Hippocampal formation (tissue), 2 donors: ENCODE data around the gene F11.
A peak's percentile ranks its signal among the peaks of the same experiment; 100 is the strongest.
"Not testable (repeated sequence)": the region's sequence is repeated elsewhere in the genome, so short reads cannot be mapped to it uniquely, and the experiment has no call there.

Source experiments
- DNase-seq, 2 donors: peaks; one replicate each; lab custom pipeline; 2025; lab: John Stamatoyannopoulos, UW

The F11 gene

DNA sequence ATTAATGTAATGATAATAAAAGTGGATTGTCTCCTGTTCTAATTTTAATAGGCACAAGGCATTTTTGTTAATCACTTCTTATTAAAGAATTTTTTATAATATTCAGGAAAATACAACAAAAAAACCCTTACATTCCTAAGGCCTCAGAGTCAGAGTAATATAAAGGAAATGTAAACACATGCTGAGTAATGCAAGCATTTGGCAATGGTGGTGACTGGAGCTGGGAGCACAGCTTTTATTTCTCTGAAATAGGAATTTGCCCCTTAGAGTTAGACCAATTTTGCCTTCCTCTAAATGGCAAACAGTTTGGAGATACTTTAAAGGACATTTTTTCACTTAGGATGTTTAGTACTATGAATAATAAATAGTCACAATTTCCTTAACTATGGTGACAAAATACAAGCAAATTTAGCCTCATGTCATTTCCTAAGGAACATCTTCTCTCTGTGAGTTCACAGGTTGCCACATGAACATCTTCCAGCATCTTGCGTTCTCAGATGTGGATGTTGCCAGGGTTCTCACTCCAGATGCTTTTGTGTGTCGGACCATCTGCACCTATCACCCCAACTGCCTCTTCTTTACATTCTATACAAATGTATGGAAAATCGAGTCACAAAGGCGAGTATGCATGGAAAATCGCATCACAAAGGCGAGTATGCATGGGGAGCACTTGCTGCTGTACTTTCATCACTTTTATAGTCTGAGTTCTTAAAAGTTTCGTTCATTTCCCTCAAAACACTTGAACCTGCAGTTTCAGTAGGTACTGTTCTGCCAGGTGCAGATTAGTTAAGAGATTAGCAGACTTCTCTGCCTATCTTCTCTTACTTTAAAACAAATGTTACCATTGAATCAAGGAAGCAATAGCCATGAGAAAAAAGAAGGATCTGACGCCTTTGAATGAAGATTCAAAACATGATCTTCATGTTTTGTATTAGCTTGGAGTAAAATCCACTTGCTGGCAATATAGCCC, 15.9 kb upstream of the F11 start:
- DNase-seq, result no peak

DNA sequence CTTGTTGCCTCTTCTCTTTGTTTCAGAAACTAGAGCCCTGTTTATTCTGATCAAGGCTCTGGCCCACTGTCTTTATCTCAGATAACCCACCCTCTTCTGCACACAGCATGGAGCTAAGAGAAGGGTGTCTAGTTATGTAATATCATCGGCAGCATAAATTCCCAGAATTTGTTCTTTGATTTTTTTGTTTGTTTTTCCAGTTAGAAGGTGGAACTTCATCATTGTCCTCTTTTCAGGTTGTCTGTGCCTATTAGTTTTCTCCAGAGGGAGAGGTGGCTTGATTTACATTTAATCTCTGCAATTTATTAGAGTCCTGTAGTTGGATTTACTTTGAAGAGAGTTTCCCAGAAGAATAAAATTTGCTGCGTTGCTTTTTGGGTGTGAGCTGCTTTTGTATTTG, 15.2 kb upstream of the F11 start:
- DNase-seq, result no peak

DNA sequence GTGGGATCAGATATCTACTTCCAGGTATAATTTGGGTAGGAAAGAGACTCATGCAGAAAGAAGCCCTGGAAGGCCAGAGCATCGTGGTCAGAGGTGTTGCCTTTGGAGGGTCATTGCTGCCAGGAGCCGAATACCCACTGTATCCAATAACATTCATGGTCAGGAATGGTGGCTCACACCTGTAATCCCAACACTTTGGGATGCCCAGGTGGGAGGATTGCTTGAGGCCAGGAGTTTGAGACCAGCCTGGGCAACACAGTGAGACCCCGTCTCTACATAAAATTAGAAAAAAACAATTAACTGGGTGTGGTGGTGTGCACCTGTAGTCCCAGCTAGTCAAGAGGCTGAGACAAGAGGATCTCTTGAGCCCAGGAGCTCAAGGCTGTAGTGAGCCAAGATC, 10.9 kb upstream of the F11 start:
- no peak for DNase-seq

DNA sequence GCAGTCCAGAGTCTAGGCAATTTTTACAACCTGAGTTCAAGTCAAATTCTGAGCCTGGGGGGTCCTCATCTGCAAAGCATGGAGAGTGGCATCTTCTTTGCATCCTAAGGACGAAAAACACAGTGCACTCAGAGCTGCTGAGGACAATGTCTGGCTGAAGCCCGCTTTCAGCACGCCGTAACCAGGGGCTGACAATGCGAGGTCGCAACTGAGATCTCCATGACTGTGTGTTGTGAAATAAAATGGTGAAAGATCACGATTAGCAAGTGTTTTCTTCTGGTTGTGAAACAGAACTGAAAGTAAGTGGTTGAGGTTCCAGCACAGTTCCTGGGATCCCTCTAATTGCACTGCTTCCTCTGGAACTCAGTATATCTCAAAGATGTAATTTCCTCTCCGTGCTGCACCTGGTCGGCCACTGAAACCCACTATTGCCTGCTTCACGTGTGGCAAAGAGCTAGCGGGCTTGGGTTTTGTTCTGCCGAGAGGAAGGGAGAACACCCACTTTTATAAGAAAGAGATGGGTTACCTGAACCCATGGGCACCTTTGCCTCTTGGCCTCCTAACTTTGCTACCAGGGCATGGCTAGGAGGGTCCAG, 7.7 kb upstream of the F11 start:
- no peak for DNase-seq

DNA sequence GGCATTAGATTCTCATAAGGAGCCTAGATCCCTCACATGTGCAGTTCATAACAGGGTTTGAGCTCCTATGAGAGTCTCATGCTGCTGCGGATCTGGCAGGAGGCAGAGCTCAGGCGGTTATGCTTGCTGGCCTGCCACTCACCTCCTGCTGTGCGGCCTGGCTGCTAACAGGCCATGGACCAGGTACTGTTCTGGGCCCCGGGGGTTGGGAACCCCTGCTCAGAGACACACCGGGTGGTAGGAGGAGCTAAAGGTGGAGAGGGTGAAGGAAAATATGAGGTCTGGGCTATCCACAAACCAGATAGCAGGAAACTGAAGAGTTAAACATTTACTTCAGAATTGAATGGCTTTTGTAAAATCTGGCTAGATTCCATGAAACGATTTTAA, 5.9 kb upstream of the F11 start:
- DNase-seq, result no peak

DNA sequence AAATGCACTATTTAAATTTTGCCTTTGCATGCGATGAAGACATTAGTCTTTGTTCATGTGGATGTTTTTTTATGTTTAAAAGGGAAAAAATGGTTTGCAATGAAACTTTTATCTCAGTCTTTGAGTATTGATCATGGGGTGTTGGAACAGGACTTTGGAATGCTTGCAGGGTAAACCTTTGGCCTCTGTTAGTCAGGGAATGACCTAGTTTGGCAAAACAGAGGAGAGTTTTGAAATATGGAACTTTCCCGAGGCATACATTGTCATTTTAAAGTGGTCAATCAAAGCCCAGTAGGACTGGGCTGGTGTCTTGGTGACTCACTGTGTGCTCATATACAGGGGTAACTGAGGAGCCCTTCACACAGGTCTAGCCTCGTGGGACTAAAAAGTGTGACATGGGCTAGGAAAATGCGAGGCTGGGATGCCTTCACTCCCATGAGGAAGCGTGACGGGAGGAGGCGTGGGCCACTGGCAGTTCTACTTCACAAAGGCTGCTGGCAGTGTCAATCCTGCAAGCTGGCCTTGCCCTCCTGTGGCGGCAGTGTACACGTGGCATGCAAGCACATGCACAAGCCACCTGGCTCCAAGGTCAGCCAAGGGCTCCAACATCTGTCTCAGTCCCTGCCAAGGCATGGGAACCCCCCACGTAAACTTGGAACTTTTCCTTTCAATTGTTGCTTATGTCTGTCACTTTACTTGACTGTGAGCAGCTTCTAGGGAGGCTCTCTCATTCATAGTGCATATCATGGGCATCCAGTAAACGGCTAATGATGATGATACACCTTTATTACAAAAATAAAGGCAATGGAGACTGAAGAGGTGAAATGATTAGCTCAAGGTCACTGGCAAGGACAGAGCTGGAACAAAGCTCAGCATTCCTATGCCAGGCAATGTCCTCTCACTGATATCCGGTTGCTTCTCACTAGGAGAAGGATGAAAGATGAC, 5.2 kb upstream of the F11 start:
- no peak for DNase-seq

DNA sequence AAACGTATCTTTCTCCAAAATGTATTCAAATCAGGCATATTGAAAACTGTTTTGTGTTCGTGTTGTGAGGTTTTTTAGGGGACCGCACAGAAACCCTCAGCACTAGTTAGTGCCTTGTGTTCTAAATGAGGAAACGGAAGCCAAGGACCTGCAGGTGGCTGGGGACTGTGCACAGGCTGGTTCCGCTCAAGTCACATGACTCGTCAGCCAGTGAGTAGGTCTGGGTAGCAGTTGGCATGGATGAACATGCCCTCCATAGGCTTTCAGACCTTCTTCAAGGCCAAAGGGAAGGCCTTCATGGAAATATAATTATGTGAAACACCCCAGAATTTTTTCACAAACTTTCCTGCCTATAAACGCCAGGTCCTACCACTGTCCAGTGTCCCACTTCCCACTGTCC, 1.3 kb upstream of the F11 start:
- no peak for DNase-seq

DNA sequence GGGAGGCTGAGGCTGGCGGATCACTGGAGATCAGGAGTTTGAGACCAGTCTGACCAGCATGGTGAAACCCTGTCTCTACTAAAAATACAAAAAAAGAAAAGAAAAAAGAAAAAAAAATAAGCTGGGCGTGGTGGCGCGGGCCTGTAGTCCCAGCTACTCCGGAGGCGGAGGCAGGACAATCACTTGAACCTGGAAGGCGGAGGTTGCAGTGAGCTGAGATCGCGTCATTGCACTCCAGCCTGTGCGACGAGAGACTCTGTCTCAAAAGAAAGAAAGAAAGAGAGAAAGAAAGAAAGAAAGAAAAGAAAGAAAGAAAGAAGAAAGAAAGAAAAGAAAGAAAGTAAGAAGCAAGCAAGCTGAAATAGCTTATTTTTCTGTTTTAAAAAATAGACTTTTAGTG, 739 bp upstream of the F11 start:
- DNase-seq, result not testable (repeated sequence)

DNA sequence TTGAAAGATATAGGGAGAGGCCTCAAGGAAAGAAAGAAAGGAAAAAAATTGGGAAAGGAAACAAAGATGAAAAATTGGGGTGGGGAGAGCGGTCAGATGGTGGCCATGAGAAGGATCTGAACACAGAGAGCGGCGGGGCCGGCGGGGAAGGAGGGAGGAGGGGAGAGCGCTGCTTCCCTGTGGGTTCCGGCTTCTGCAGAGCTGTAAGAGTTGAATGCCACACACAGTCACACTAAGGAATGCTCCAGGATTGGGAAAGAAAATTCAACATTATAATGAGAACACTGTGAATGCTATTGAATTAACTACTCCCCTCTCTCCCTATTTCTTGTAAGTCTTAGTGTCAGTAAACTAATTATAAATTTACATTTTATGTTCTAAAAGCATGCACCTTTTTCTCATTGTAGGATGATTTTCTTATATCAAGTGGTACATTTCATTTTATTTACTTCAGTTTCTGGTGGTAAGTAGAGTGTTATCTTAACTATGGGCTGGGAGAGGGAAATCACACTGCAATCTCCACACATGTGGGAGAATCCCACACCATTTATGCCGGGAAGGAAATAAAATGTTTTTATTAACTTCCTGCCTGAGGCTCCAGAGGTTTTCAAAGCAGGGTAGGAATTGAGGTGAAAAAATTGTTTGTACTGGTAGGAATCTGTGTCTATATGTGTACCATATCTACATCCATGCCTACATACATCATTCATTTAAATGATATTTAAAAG, 904 bp downstream of the F11 start:
- no peak for DNase-seq

DNA sequence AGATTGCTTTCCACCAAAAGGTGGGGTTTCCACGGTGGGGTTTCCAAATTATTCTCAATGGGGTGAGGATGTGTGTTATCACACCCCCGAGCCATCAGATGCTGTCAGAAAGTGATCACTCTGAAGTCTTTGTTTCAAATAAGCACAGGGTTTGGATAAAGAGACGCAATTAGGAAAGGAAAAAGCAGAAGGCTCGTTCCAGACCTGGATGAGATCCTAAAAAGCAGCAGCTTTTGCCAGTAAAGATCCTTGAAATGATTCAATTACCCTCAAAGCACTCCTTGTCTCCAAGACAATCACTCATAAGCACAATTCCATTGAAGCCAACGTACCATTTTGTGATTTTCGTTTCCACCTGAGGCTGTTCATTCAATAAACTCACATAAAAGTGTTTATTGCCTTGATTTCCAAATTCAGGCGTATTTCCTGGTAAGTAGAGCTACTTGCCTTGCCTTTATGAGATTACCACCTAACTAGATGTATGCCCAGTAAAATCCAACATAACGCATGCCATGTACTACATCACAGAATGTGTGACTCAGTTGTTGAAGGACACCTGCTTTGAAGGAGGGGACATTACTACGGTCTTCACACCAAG, 5.2 kb downstream of the F11 start:
- DNase-seq, result no peak

DNA sequence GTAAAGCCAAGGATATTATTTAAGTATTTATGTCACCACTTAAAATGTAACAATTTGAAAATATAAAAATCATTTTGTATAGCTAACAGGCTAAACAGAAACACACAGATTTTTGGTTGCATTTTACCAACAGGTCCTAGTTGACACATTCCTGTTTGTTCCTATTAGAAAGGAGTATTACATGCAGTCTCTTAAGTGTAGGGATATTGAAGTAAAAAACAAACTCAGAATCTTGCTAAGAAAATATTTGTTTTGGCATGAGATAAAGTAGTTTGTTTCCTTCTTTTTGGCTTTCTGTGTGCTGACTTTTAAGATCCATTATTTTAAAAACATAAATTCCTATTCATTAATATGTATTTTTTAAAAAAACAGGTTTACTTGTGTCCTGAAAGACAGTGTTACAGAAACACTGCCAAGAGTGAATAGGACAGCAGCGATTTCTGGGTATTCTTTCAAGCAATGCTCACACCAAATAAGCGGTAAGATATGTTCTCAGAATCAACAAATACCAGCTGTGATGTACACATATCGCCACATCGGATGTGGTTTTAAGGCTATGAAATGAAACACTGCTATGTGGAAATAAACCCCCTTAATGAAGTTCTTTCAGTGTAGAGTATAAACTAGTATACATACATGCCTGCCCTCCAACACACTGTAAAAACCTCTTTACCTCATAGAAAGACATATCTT, 6.9 kb downstream of the F11 start:
- DNase-seq, result no peak

DNA sequence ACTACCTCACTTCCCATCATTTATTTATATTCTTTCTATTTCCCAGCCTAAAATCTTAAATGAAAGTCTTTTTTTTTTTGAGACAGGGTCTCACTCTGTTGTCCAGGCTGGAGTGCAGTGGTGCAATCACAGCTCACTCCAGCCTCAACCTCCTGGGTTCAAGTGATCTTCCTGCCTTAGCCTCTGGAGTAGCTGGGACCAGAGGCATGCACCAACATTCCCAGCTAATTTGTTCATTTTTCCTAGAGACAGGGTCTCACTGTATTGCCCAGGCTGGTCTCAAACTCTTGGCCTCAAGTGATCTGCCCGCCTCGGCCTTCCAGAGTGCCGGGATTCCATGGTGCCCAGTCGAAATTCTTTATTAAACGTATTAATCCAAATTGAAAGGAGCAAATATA, 7.4 kb downstream of the F11 start:
- not testable (repeated sequence) for DNase-seq

DNA sequence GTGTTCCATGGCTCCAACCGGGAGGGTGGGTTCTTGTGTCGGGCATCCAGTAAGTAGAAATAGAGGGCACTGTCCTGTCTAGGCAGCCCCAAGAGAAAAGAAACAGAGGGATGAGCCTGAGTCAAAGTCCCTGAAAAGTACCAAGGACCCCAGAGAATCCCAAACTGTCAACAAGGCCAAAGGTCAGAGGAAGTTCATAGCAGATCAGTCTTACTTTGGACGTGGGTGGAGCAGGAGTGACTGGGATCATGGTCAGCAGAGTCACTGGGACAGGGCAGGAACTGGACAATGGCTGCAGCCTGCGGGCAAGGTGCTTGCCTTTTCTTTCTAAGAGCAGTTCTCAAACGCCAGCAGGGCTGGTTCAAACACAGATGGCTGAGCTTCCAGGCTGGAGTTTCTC, 17.3 kb downstream of the F11 start:
- no peak for DNase-seq

DNA sequence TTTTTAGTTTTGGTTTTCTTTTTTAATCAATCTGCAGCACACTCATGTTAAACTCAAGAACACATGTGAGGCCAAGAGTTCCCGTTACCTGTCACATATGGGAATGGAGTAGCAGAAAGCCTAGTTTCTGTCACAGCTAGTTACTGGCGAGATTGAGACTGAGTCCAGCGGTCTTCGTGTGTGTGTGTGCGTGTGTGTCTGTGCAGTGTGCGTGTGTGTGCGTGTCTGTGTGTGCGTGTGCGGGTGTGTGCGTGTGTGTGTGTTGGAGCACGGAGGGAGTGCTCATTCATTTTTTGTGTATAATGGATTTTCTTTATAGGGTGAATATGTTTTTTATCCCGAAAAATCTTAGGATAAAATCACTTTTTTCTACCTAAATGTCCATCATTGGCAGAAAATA, 19.2 kb downstream of the F11 start:
- no peak for DNase-seq

DNA sequence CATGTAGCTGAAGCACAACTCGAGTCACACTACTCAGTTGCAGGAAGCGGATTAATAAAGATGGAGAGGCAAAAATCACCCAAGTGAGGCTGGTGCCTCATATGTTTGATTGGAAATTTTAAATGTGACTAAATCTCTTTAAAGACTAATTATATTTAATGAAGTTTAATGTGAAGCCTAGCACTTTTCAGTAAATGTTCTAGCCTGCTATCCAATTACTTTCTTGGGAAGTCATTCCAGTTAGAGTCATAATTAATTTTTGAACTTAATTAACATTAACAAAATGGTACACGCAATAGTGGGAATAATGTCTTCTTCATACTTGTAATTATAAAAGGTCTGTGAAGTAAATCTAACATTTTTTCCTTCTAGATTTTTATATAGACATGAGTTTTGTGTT, 20.6 kb downstream of the F11 start:
- DNase-seq, result no peak

DNA sequence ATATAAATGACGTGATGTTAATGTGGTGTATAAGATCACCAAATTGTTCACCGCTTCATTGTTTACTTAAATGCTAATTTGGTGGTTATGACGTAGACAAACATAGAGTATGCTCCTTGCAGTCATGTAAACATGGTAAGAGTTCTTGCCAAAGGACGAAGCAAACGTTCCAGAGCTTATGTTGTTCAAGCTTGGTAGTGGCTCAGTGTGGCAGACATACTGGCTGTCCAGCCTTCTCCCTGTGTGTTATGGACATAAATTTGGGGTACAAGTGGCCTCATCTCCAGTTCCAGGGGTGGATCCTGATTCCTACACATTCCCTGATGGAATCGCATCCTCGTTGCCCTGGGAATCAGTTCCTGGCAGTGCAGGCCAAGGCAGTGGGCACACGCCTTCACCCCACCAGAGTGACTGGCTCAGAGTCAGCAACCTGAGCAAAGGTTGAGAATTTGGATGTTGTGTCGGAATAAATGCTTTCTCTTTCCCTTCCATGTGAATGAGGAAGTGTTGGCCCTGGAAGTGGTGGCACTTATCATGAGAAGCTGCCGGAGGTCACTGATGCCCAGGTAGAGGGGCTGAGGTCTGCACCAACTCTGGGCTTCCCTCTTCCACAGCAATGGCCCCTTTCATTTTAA, 25.4 kb downstream of the F11 start:
- no peak for DNase-seq

DNA sequence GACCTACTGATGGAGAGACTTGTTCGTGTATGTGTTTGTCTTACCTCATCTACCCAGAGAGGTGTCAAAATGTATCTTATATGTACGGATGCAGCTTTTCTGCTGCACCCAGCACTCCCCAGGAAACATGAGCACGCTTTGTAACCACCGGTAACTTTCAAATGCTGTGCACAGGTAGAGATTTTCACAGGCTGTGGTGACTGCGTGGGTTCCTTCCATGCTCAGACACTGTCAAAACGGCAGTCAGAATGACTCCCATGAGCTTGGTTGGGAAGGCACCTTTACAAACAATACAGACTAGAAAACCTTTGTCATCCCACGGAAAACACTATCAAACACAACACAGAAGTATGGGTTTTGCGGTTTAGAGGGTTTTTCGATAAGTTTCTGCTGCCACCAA, 28.2 kb downstream of the F11 start:
- no peak for DNase-seq

DNA sequence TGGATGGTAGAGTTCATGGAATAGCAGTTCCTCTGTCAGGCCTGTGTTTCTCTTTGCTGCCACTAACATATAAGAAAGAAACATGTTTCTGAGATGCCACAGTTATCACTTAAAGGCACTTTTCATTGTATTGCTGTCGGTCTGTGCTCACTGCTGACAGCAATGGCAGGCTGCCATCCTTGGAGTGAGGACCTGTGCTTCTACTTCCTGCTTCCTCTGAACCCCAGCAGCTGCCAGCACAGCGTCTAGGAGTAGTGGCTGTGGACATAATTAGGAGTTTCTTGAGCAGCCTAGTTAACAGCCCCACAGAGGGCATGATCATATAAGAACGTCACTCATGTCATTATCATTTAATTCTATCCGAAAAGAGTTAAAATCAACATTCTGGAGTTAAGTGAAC, 30.5 kb downstream of the F11 start:
- no peak for DNase-seq

DNA sequence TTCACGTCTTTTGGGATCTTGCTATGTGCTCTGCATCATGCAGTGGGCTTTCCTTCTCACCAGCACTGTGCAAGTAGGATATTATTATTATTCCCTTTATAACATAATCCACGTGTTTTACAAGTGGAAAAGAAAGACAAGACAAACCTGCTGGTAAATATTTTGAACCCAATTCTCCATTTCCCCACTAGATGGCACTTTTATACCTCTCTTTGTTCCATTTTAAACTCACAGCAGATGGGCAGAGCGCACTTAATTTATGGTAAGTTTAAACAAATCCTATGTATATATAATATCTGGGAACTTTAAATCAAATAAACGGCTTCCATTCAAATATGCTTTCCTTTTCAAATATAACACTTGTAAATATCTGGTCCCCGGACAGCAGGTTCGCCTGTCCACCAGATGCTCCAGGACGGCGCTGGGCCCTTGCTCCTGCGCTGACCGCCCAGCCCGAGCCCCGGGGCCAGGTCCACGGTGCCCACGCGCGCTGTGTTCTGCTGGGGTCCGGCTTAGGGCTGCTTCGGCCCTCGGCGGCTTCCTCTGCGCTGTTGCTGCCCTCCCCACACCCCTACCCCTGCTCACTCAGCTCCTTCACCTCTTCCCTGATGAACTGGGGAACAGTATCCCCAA, 31.1 kb downstream of the F11 start:
- peak in 1 of 2 donors; percentile 26 for DNase-seq
